Measurements from ENCODE around the gene SLC25A25. TPM values are rescaled to one million over a fixed set of nuclear protein-coding genes. Genes with fewer than 3 reads are reported as not detected.

Gene SLC25A25
- total RNA-seq, 2 experiments from 2014 or later = 21.2 to 21.8 TPM

GRCh38 chr9:128098297-128099230 is 30.5 kb downstream of the SLC25A25 start:
- peaks cover 52% of the 10 kb centered on the region for H3K4me1 Mint-ChIP-seq
- ATAC-seq (ENCODE audit: low read depth) (peak; percentile 28), DNase-seq (no peak)
- H3K9me3 Mint-ChIP-seq = no peaks in the 10 kb centered on the region
- H3K4me3 Mint-ChIP-seq = peak overlapping the region; percentile 37
- no peaks in the 10 kb centered on the region for H3K27me3 Mint-ChIP-seq
- peak overlapping the region; percentile 56 for H3K27ac Mint-ChIP-seq
- peaks cover 19% of the 10 kb centered on the region for H3K36me3 Mint-ChIP-seq
- POLR2A ChIA-PET = interaction anchor here (1.1 kb wide), 1 partner anchor 11 kb away, joined by 3 read pairs; no protein-coding TSS in a partner anchor

- Mint-ChIP-seq H3K9me3 (no peaks in the 10 kb centered on the region), H3K4me1 (peaks cover 54% of the 10 kb centered on the region), H3K36me3 (peaks cover 18% of the 10 kb centered on the region), H3K27me3 (no peaks in the 10 kb centered on the region), H3K4me3 (peak overlapping the region; percentile 37), H3K27ac (peak overlapping the region; percentile 56)
- no peak for DNase-seq
- POLR2A ChIA-PET = interaction anchor here (0.9 to 1.1 kb wide), 3 partner anchors 12 to 30 kb away, joined by 3 to 4 read pairs (median 3); no protein-coding TSS in a partner anchor
- ATAC-seq (ENCODE audit: low read depth) = no peak
These were observed 31.3 kb downstream of the SLC25A25 start for GRCh38 chr9:128099231-128099931.

GRCh38 chr9:128099932-128100491 is 32.0 kb downstream of the SLC25A25 start:
- H3K4me3 Mint-ChIP-seq = peak overlapping the region; percentile 37
- H3K36me3 Mint-ChIP-seq = peaks cover 15% of the 10 kb centered on the region
- POLR2A ChIA-PET = interaction anchor here (0.9 to 1.1 kb wide), 4 partner anchors 12 to 30 kb away, joined by 3 to 4 read pairs (median 3); no protein-coding TSS in a partner anchor
- H3K27ac Mint-ChIP-seq = no peak overlapping the region
- peaks cover 51% of the 10 kb centered on the region for H3K4me1 Mint-ChIP-seq
- H3K27me3 Mint-ChIP-seq = no peaks in the 10 kb centered on the region
- ATAC-seq (ENCODE audit: low read depth) (peak; percentile 24), DNase-seq (no peak)
- H3K9me3 Mint-ChIP-seq = no peaks in the 10 kb centered on the region

GRCh38 chr9:128100581-128100980 is 32.5 kb downstream of the SLC25A25 start:
- H3K9me3 Mint-ChIP-seq = no peaks in the 10 kb centered on the region
- DNase-seq = no peak
- H3K4me3 Mint-ChIP-seq = no peak overlapping the region
- no peaks in the 10 kb centered on the region for H3K27me3 Mint-ChIP-seq
- H3K36me3 Mint-ChIP-seq = peaks cover 17% of the 10 kb centered on the region
- POLR2A ChIA-PET = interaction anchor here (0.6 to 1.0 kb wide), 3 partner anchors 28 to 162 kb away, joined by 3 read pairs; no protein-coding TSS in a partner anchor
- H3K27ac Mint-ChIP-seq = no peak overlapping the region
- ATAC-seq (ENCODE audit: low read depth) = no peak
- peaks cover 51% of the 10 kb centered on the region for H3K4me1 Mint-ChIP-seq

GRCh38 chr9:128101231-128101661 is 33.2 kb downstream of the SLC25A25 start:
- ATAC-seq (ENCODE audit: low read depth) = no peak
- no peak overlapping the region for H3K27ac Mint-ChIP-seq
- H3K36me3 Mint-ChIP-seq = peaks cover 18% of the 10 kb centered on the region
- H3K4me1 Mint-ChIP-seq = peaks cover 51% of the 10 kb centered on the region
- no peak for DNase-seq
- H3K4me3 Mint-ChIP-seq = no peak overlapping the region
- H3K9me3 Mint-ChIP-seq = no peaks in the 10 kb centered on the region
- no peaks in the 10 kb centered on the region for H3K27me3 Mint-ChIP-seq
- POLR2A ChIA-PET = interaction anchor here (0.6 kb wide), 1 partner anchor 162 kb away, joined by 3 read pairs; no protein-coding TSS in a partner anchor

- Mint-ChIP-seq H3K9me3 (no peaks in the 10 kb centered on the region), H3K27ac (no peak overlapping the region), H3K4me1 (peaks cover 50% of the 10 kb centered on the region), H3K27me3 (no peaks in the 10 kb centered on the region), H3K36me3 (peaks cover 20% of the 10 kb centered on the region), H3K4me3 (no peak overlapping the region)
- DNase-seq (no peak), ATAC-seq (ENCODE audit: low read depth) (no peak)
- POLR2A ChIA-PET = no interaction called here
These were observed 33.7 kb downstream of the SLC25A25 start for GRCh38 chr9:128101690-128102089.

- Mint-ChIP-seq H3K9me3 (no peaks in the 10 kb centered on the region), H3K27ac (no peak overlapping the region), H3K4me1 (peaks cover 46% of the 10 kb centered on the region), H3K27me3 (no peaks in the 10 kb centered on the region), H3K4me3 (no peak overlapping the region), H3K36me3 (peaks cover 20% of the 10 kb centered on the region)
- ATAC-seq (ENCODE audit: low read depth) (no peak), DNase-seq (no peak)
- POLR2A ChIA-PET = no interaction called here
These were observed 34.2 kb downstream of the SLC25A25 start for GRCh38 chr9:128102196-128102595.

- Mint-ChIP-seq H3K4me1 (peaks cover 45% of the 10 kb centered on the region), H3K4me3 (peak overlapping the region; percentile 25), H3K9me3 (no peaks in the 10 kb centered on the region), H3K27me3 (no peaks in the 10 kb centered on the region), H3K36me3 (peaks cover 22% of the 10 kb centered on the region), H3K27ac (peak overlapping the region; percentile 85)
- POLR2A ChIA-PET = interaction anchor here (1.1 kb wide), 1 partner anchor 31 kb away, joined by 3 read pairs; no protein-coding TSS in a partner anchor
- ATAC-seq (ENCODE audit: low read depth) = peak; percentile 7
- DNase-seq = no peak
These were observed 35.0 kb downstream of the SLC25A25 start for GRCh38 chr9:128102861-128103588.

- no peaks in the 10 kb centered on the region for H3K27me3 Mint-ChIP-seq
- H3K27ac Mint-ChIP-seq = peak overlapping the region; percentile 85
- ATAC-seq (ENCODE audit: low read depth) = peak; percentile 68
- H3K36me3 Mint-ChIP-seq = peaks cover 22% of the 10 kb centered on the region
- DNase-seq = peak; percentile 54
- H3K4me1 Mint-ChIP-seq = peaks cover 41% of the 10 kb centered on the region
- peak overlapping the region; percentile 25 for H3K4me3 Mint-ChIP-seq
- no peaks in the 10 kb centered on the region for H3K9me3 Mint-ChIP-seq
- POLR2A ChIA-PET = interaction anchor here (1.1 kb wide), 1 partner anchor 31 kb away, joined by 3 read pairs; no protein-coding TSS in a partner anchor
These were observed 35.5 kb downstream of the SLC25A25 start for GRCh38 chr9:128103589-128103962.

- no peaks in the 10 kb centered on the region for H3K27me3 Mint-ChIP-seq
- POLR2A ChIA-PET = no interaction called here
- peaks cover 22% of the 10 kb centered on the region for H3K36me3 Mint-ChIP-seq
- DNase-seq = no peak
- H3K27ac Mint-ChIP-seq = no peak overlapping the region
- H3K9me3 Mint-ChIP-seq = no peaks in the 10 kb centered on the region
- peaks cover 35% of the 10 kb centered on the region for H3K4me1 Mint-ChIP-seq
- no peak for ATAC-seq (ENCODE audit: low read depth)
- no peak overlapping the region for H3K4me3 Mint-ChIP-seq
These were observed 36.2 kb downstream of the SLC25A25 start for GRCh38 chr9:128104171-128104618.

GRCh38 chr9:128105538-128106175 is 37.6 kb downstream of the SLC25A25 start:
- Mint-ChIP-seq H3K4me3 (no peak overlapping the region), H3K27ac (no peak overlapping the region), H3K36me3 (peaks cover 22% of the 10 kb centered on the region), H3K4me1 (peaks cover 24% of the 10 kb centered on the region), H3K9me3 (no peaks in the 10 kb centered on the region), H3K27me3 (no peaks in the 10 kb centered on the region)
- POLR2A ChIA-PET = interaction anchor here (0.7 kb wide), 1 partner anchor 17 kb away, joined by 5 read pairs; no protein-coding TSS in a partner anchor
- no peak for ATAC-seq (ENCODE audit: low read depth)
- DNase-seq = no peak
